Measurements from ENCODE around the gene GPRC5B.

GPRC5B gene, protein sequence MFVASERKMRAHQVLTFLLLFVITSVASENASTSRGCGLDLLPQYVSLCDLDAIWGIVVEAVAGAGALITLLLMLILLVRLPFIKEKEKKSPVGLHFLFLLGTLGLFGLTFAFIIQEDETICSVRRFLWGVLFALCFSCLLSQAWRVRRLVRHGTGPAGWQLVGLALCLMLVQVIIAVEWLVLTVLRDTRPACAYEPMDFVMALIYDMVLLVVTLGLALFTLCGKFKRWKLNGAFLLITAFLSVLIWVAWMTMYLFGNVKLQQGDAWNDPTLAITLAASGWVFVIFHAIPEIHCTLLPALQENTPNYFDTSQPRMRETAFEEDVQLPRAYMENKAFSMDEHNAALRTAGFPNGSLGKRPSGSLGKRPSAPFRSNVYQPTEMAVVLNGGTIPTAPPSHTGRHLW

DNA sequence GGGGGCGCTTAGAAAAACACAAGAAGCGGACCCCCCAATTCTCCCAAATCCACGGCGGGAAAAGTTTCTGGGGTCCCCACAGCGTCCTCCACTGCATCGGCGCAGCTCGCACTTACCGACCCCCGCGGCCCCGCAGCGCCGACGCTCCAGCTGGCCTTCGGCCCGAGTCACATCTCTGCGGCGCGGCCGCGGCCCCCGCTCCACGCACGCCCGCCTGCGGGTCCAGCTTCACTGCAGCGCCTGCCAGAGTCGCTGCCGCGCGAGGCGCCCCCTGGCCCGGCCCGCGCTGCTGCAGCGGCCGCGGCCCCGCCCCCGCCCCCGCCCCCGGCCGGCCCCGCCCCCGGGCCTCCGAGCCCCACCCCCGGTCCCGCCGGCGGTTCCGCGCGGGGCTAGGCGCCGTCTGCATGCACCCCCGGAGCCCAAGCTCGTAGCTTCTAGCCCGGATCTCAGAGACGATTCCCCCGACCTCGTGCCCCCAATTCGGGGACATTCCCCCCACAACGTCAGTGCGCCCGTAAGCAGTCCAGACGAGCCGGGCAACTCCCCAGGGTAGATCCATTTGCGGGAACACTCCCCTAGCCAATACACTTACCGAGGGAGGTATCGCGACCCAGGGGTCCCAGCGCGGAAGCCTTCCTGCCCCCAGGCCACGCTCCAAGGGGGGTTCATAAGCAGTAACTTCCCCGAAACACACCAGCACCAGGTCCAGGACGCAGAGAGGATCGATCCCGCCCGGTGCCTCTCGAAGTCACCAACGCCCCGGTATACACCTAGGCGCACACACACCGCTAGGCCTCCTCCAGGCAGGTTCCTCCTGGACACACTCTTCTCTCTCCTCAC, at the start of gene GPRC5B:
Gene GPRC5B, minus strand, starts transcription at position 238 of the 840 bp plus-strand sequence. CDS start 12,003 bp downstream, outside the sequence.
- no peak within 1 kb of the TSS for H3K27ac ChIP-seq
- H3K4me3 ChIP-seq = peak within 1 kb of the TSS; percentile 80
- H3K9ac ChIP-seq (ENCODE audit: insufficient read length) = no peak within 1 kb of the TSS
- TF ChIP-seq POLR2AphosphoS5 (IDR thresholded peaks at IDR 0.05; ENCODE audit: borderline replicate concordance, low read depth, low read length) = no peak
- no peak for TF ChIP-seq FOXP2 (optimal IDR thresholded peaks at IDR 0.05; ENCODE audit: control extremely low read depth, extremely low read length, insufficient read depth)
- TF ChIP-seq EZH2 (IDR thresholded peaks at IDR 0.05) = no peak
- DNase-seq (ENCODE audit: low read depth, low spot score) = no peak
- H3K9me3 ChIP-seq (ENCODE audit: low read depth, low read length) = no peaks in the 10 kb centered on the region
- H3K36me3 ChIP-seq (ENCODE audit: insufficient read depth, low read length) = no peaks in the 10 kb centered on the region

DNA sequence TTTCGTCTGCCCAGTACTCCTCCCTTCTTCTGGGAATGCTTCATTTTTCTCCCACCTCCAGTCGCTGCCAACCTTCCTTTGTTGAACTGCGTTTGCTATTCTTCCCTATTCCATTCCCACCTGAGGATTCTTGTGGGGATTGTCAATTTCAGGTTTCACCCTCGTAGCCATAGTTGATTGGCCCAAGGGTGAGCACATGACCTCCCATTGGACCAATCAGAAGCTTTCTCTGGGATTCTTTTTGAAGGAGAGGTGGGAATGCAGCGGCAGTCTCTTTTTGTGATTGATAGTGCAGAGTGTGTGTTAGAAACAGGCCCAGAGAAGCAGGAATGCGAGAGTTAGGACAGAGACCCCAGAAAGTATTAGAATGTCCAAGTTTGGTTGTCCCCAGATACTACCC, 49.1 kb upstream of the GPRC5B start:
- no peak for DNase-seq (ENCODE audit: low read depth, low spot score)
- no peaks in the 10 kb centered on the region for H3K9me3 ChIP-seq (ENCODE audit: low read depth, low read length)
- H3K4me3 ChIP-seq = no peak overlapping the region
- H3K9ac ChIP-seq (ENCODE audit: insufficient read length) = no peak overlapping the region
- no peak for TF ChIP-seq POLR2AphosphoS5 (IDR thresholded peaks at IDR 0.05; ENCODE audit: borderline replicate concordance, low read depth, low read length)
- TF ChIP-seq FOXP2 (optimal IDR thresholded peaks at IDR 0.05; ENCODE audit: control extremely low read depth, extremely low read length, insufficient read depth) = no peak
- TF ChIP-seq EZH2 (IDR thresholded peaks at IDR 0.05) = no peak
- no peak overlapping the region for H3K27ac ChIP-seq
- H3K36me3 ChIP-seq (ENCODE audit: insufficient read depth, low read length) = no peaks in the 10 kb centered on the region

DNA sequence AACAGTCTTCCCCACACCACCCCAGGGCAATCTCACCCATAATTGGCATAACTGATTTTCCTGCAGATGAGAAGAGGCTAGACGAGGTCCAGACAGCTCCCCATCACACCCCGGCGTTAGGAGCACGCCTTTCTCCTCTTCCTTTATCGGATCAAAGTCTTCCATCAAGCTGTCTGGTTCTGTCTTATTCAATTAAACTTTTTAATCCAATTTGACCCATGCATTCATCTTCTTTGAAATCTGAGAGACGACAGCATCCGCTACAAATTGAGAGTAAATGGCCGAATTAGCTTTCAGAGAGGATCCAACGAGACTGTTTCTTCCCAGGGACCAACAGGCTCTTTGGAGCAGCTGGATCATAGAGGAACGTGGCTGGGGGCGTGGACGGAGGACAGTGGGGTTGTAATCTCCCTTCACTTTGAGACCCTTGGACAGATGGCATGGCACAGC, 44.4 kb upstream of the GPRC5B start:
- Histone ChIP-seq H3K27ac (no peak overlapping the region), H3K4me3 (no peak overlapping the region)
- TF ChIP-seq EZH2 (IDR thresholded peaks at IDR 0.05) = no peak
- TF ChIP-seq POLR2AphosphoS5 (IDR thresholded peaks at IDR 0.05; ENCODE audit: borderline replicate concordance, low read depth, low read length) = no peak
- TF ChIP-seq FOXP2 (optimal IDR thresholded peaks at IDR 0.05; ENCODE audit: control extremely low read depth, extremely low read length, insufficient read depth) = no peak

DNA sequence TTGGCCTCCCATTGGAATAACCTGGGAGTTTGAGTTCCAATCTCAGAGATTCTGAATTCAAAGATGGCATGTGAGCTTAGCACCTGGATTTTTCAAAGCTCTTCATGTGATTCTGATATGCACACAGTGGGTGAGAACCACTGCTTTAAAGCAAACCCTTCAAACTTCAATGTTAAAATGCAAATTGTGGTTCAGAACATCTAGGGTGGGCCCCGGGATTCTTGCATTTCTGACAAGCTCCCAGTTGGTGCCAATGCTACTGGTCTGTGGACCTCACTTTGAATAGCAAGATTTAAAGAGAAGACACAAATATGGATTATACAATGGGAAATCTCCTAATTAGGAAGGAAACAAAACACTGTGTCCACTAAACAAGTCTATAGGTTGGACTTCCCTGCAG, 43.8 kb upstream of the GPRC5B start:
- no peak overlapping the region for H3K27ac ChIP-seq
- no peak for DNase-seq (ENCODE audit: low read depth, low spot score)

More for the DNA sequence above, 44.4 kb upstream of the GPRC5B start:
- no peaks in the 10 kb centered on the region for H3K9me3 ChIP-seq (ENCODE audit: low read depth, low read length)
- H3K36me3 ChIP-seq (ENCODE audit: insufficient read depth, low read length) = no peaks in the 10 kb centered on the region
- H3K9ac ChIP-seq (ENCODE audit: insufficient read length) = no peak overlapping the region
- DNase-seq (ENCODE audit: low read depth, low spot score) = no peak

DNA sequence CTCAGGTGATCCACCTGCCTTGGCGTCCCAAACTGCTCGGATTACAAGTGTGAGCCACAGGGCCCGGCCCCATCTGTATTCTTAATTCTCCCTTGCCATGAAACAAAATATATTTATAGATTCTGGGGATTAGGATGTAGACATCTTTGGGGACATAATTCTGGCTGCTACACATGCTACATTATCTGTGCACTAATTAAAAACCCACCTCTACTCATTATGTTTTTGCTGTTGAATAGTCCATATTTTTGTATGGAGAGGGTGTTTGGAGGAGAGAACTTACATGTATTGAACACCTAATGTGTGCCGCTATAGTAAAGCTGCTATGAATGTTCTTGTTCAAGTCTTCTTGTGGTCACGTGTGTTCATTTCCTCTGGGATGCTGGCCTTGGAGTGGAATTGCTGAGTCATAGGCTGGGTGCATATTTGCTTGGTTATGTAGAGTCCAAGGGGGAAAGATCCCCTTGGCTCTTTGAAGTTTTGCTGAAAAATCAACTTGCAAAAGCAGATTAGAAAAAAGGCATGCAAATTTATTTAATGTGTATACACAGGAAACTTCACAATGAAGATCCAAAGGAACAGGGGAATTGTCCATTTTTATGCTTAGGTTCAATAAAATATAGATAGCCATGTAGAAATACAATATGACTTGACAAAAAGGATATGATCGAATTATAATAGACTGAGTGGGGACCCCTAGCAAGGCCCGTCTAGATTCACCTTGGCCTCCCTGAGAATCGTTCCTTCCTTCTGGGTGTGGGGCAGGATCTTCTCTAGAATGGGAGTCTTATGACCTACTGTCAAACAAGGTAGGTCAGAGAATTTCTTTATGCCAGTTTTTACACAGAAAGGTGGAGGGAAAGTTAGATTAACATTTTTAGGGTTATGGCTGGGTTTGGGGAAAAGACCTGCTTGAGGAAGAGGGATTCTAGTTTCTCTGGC, 42.1 kb upstream of the GPRC5B start:
- Histone ChIP-seq H3K36me3 (ENCODE audit: insufficient read depth, low read length) (no peaks in the 10 kb centered on the region), H3K27ac (no peak overlapping the region), H3K9me3 (ENCODE audit: low read depth, low read length) (no peaks in the 10 kb centered on the region), H3K4me3 (no peak overlapping the region), H3K9ac (ENCODE audit: insufficient read length) (no peak overlapping the region)
- DNase-seq (ENCODE audit: low read depth, low spot score) = no peak
- no peak for TF ChIP-seq FOXP2 (optimal IDR thresholded peaks at IDR 0.05; ENCODE audit: control extremely low read depth, extremely low read length, insufficient read depth)
- no peak for TF ChIP-seq POLR2AphosphoS5 (IDR thresholded peaks at IDR 0.05; ENCODE audit: borderline replicate concordance, low read depth, low read length)
- no peak for TF ChIP-seq EZH2 (IDR thresholded peaks at IDR 0.05)

More for the DNA sequence above, 43.8 kb upstream of the GPRC5B start:
- Histone ChIP-seq H3K9ac (ENCODE audit: insufficient read length) (no peak overlapping the region), H3K4me3 (no peak overlapping the region), H3K9me3 (ENCODE audit: low read depth, low read length) (no peaks in the 10 kb centered on the region), H3K36me3 (ENCODE audit: insufficient read depth, low read length) (no peaks in the 10 kb centered on the region)
- TF ChIP-seq FOXP2 (optimal IDR thresholded peaks at IDR 0.05; ENCODE audit: control extremely low read depth, extremely low read length, insufficient read depth) (no peak), EZH2 (IDR thresholded peaks at IDR 0.05) (no peak), POLR2AphosphoS5 (IDR thresholded peaks at IDR 0.05; ENCODE audit: borderline replicate concordance, low read depth, low read length) (no peak)

DNA sequence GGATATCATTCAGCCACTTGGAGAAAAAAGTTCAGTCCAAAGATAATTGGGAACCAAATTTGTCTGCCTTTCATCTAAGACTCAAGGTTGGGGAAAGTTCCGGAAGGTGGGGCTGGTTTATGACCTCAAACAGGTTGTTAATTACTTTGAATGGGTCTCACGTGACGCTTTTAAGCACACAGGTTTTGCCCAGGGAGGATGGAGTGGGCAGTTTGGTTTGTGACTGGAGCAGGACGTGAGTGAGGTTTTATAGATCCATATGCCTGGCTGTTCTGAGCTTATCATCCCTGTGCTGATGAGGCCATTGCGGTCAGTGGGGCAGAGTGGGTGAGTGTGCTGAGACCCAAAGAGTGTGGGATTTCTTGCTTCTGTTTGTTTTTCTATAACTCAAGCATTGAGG, 38.7 kb upstream of the GPRC5B start:
- no peak overlapping the region for H3K9ac ChIP-seq (ENCODE audit: insufficient read length)

DNA sequence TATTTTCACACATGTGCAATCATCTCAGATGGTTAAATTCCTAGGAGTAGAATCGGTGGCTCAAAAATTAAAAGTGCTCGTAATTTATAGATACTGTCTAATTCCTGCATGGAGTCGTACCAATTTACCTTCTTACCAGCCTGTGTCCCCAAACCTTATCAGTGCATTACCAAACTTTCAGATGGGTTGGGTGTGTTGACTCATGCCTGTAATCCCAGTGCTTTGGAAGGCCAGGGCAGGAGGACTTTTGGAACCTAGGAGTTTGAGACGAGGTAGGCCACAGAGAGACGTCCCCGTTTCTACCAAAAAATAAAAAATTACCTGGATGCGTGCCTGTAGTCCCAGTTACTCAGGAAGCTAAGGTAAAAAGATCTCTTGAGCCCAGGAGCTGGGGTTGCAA, 34.5 kb upstream of the GPRC5B start:
- Histone ChIP-seq H3K4me3 (no peak overlapping the region), H3K9ac (ENCODE audit: insufficient read length) (no peak overlapping the region), H3K36me3 (ENCODE audit: insufficient read depth, low read length) (no peaks in the 10 kb centered on the region), H3K9me3 (ENCODE audit: low read depth, low read length) (no peaks in the 10 kb centered on the region), H3K27ac (no peak overlapping the region)
- DNase-seq (ENCODE audit: low read depth, low spot score) = no peak
- no peak for TF ChIP-seq EZH2 (IDR thresholded peaks at IDR 0.05)
- TF ChIP-seq FOXP2 (optimal IDR thresholded peaks at IDR 0.05; ENCODE audit: control extremely low read depth, extremely low read length, insufficient read depth) = no peak

More for the DNA sequence above, 38.7 kb upstream of the GPRC5B start:
- no peak overlapping the region for H3K4me3 ChIP-seq
- no peak for DNase-seq (ENCODE audit: low read depth, low spot score)
- H3K9me3 ChIP-seq (ENCODE audit: low read depth, low read length) = no peaks in the 10 kb centered on the region
- no peak overlapping the region for H3K27ac ChIP-seq
- TF ChIP-seq EZH2 (IDR thresholded peaks at IDR 0.05) (no peak), FOXP2 (optimal IDR thresholded peaks at IDR 0.05; ENCODE audit: control extremely low read depth, extremely low read length, insufficient read depth) (no peak), POLR2AphosphoS5 (IDR thresholded peaks at IDR 0.05; ENCODE audit: borderline replicate concordance, low read depth, low read length) (no peak)
- no peaks in the 10 kb centered on the region for H3K36me3 ChIP-seq (ENCODE audit: insufficient read depth, low read length)

All from SK-N-MC (cell line).